Panc1 (cell line): ENCODE data around the gene URAD.

Experiments used
- POLR2AphosphoS5 ChIP-seq: IDR thresholded peaks from 2 replicates; pipeline ENCODE4 v1.6.1; 2012; ENCODE audit warnings: mild to moderate bottlenecking, low read depth, low read length, moderate library complexity
- TF ChIP-seq, protein P1 (sequence below): fragments of 450-650 bp; IDR thresholded peaks from 2 replicates; pipeline ENCODE4 v1.5.1; 2017; ENCODE audit warnings: mild to moderate bottlenecking

DNA sequence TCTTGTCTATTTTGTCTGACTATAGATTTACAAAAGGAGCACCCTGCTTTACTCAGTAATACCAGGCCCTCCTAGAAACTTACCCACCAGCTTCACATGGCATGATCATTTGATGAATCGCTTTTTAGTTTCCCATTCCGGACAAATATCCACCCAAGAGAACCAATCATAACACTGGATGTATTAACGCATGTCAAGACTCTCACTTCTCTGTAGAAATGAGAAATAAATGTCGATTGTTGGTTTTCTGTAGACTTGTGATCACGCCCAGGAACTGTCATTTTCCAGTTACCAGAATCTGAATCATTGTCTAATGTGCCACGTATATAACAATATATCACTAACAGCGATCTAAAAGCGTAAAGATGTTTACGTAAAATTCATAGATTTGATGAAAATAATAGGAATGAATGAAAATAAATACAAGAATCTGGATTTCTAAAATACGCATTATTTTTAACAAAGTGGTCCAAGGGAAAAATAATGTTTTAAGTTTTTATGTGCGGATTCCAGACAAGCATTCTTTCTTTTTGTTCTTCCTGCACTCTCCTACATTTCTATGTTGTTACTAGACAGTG, 33.4 kb downstream of the URAD start:
- no peak for TF ChIP-seq POLR2AphosphoS5
- TF ChIP-seq, protein P1, sequence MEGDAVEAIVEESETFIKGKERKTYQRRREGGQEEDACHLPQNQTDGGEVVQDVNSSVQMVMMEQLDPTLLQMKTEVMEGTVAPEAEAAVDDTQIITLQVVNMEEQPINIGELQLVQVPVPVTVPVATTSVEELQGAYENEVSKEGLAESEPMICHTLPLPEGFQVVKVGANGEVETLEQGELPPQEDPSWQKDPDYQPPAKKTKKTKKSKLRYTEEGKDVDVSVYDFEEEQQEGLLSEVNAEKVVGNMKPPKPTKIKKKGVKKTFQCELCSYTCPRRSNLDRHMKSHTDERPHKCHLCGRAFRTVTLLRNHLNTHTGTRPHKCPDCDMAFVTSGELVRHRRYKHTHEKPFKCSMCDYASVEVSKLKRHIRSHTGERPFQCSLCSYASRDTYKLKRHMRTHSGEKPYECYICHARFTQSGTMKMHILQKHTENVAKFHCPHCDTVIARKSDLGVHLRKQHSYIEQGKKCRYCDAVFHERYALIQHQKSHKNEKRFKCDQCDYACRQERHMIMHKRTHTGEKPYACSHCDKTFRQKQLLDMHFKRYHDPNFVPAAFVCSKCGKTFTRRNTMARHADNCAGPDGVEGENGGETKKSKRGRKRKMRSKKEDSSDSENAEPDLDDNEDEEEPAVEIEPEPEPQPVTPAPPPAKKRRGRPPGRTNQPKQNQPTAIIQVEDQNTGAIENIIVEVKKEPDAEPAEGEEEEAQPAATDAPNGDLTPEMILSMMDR, result no peak
